RWPE2 (cell line): ENCODE data around the gene SDK2.

Experiments used
- ATAC-seq: fragments of 200-7000 bp; cut with Tn5 transposase; 3 replicates; pipeline ENCODE4 v1.9.1; 2021; ENCODE audit warnings: low read depth
- DNase-seq: peaks from one replicate; pipeline ENCODE4 v3.0.0-alpha.2; 2020; ENCODE audit warnings: low spot score
- H3K27ac ChIP-seq: fragments of 450-650 bp; 2 replicates; pipeline ENCODE4 v1.5.1; 2017; ENCODE audit warnings: mild to moderate bottlenecking; ENCODE audit not compliant: poor library complexity, severe bottlenecking
- H3K27me3 ChIP-seq: fragments of 250-450 bp; sonication (Bioruptor Pico); 2 replicates; pipeline ENCODE4 v1.5.1; 2021; ENCODE audit warnings: mild to moderate bottlenecking, moderate library complexity; ENCODE audit not compliant: insufficient read depth, poor library complexity, severe bottlenecking
- H3K36me3 ChIP-seq: fragments of 250-450 bp; sonication (Bioruptor Pico); 2 replicates; pipeline ENCODE4 v1.5.1; 2020; ENCODE audit warnings: low read depth, mild to moderate bottlenecking, moderate library complexity
- H3K4me1 ChIP-seq: fragments of 250-450 bp; sonication (Bioruptor Pico); 2 replicates; pipeline ENCODE4 v1.5.1; 2021; ENCODE audit warnings: mild to moderate bottlenecking, moderate library complexity; ENCODE audit not compliant: insufficient read depth, poor library complexity, severe bottlenecking
- H3K4me3 ChIP-seq: fragments of 250-450 bp; sonication (Bioruptor Pico); 2 replicates; pipeline ENCODE4 v1.5.1; 2021; ENCODE audit warnings: mild to moderate bottlenecking, moderate library complexity; ENCODE audit not compliant: severe bottlenecking
- H3K9me3 ChIP-seq: fragments of 250-450 bp; sonication (Bioruptor Pico); 2 replicates; pipeline ENCODE4 v1.5.1; 2021; ENCODE audit warnings: mild to moderate bottlenecking, moderate library complexity; ENCODE audit not compliant: severe bottlenecking
- TF ChIP-seq, protein P1 (sequence below): fragments of 450-650 bp; IDR thresholded peaks from one replicate; pipeline ENCODE4 v1.5.1; 2017; ENCODE audit warnings: mild to moderate bottlenecking, moderate library complexity; ENCODE audit not compliant: poor library complexity, severe bottlenecking

SDK2 gene

DNA sequence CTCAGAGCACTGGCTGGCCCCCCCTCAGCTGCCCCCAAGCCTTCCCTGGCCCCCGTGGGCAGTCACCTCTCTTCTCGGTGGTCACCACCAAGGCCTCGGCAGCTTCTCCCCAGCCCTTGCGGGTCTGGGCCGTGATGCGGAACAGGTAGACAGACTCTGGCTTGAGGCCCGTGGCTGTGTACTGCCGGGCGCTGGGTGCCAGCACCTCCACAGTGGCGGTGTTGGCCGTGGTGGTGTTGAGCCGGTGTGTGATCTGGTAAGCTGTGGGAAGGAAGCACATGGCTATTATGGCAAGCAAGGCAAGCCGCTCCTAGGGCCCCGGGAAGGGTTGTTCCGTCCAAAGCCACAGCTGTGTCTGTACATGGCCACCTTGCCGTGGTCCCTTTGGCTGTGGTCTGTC lies 254.0 kb downstream of the SDK2 start:
- no peak overlapping the region for H3K27ac ChIP-seq
- H3K9me3 ChIP-seq = no peaks in the 10 kb centered on the region
- DNase-seq = no peak
- no peak for ATAC-seq
- H3K27me3 ChIP-seq = no peaks in the 10 kb centered on the region
- TF ChIP-seq, protein P1, sequence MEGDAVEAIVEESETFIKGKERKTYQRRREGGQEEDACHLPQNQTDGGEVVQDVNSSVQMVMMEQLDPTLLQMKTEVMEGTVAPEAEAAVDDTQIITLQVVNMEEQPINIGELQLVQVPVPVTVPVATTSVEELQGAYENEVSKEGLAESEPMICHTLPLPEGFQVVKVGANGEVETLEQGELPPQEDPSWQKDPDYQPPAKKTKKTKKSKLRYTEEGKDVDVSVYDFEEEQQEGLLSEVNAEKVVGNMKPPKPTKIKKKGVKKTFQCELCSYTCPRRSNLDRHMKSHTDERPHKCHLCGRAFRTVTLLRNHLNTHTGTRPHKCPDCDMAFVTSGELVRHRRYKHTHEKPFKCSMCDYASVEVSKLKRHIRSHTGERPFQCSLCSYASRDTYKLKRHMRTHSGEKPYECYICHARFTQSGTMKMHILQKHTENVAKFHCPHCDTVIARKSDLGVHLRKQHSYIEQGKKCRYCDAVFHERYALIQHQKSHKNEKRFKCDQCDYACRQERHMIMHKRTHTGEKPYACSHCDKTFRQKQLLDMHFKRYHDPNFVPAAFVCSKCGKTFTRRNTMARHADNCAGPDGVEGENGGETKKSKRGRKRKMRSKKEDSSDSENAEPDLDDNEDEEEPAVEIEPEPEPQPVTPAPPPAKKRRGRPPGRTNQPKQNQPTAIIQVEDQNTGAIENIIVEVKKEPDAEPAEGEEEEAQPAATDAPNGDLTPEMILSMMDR = no peak
- H3K4me1 ChIP-seq = no peaks in the 10 kb centered on the region
- H3K4me3 ChIP-seq = no peak overlapping the region
- no peaks in the 10 kb centered on the region for H3K36me3 ChIP-seq

DNA sequence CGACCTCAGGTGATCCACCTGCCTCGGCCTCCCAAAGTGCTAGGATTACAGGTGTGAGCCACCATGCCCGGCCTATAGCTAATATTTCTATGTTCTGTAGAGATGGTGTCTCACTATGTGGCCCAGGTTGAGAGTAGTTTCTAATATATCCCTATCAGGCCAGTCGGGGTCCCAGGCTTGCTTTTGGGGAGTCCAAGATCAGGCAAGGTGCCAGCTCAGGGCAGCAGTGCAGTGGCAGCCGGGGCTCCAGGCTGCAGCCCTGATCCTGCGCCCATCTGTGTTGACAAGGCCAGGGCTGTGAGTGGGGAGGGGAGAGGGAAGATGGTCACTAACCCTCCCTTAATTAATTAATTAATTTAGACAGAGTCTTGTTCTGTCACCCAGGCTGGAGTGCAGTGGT lies 254.8 kb downstream of the SDK2 start:
- Histone ChIP-seq H3K4me1 (no peaks in the 10 kb centered on the region), H3K4me3 (no peak overlapping the region), H3K36me3 (no peaks in the 10 kb centered on the region), H3K27me3 (no peaks in the 10 kb centered on the region), H3K9me3 (no peaks in the 10 kb centered on the region), H3K27ac (no peak overlapping the region)
- TF ChIP-seq, protein P1 = no peak
- DNase-seq = no peak
- no peak for ATAC-seq

DNA sequence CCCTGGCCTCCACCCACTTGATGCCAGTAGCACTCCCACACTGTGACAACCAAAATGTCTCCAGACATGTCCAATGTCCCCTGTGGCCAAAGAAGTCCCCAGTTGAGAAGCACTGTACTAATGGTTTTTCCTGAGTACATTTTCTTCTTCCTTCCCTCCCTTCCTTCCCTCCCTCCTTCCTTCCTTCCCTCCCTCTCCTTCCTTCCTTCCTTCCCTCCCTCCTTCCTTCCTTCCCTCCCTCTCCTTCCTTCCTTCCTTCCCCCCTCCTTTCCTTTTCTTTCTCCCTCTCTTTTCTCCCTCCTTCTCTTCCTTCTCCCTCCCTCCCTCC lies 255.7 kb downstream of the SDK2 start:
- H3K4me3 ChIP-seq = no peak overlapping the region
- DNase-seq (no peak), ATAC-seq (no peak)
- no peaks in the 10 kb centered on the region for H3K4me1 ChIP-seq
- no peaks in the 10 kb centered on the region for H3K27me3 ChIP-seq
- H3K9me3 ChIP-seq = no peaks in the 10 kb centered on the region
- no peaks in the 10 kb centered on the region for H3K36me3 ChIP-seq
- no peak overlapping the region for H3K27ac ChIP-seq
- TF ChIP-seq, protein P1 = no peak

DNA sequence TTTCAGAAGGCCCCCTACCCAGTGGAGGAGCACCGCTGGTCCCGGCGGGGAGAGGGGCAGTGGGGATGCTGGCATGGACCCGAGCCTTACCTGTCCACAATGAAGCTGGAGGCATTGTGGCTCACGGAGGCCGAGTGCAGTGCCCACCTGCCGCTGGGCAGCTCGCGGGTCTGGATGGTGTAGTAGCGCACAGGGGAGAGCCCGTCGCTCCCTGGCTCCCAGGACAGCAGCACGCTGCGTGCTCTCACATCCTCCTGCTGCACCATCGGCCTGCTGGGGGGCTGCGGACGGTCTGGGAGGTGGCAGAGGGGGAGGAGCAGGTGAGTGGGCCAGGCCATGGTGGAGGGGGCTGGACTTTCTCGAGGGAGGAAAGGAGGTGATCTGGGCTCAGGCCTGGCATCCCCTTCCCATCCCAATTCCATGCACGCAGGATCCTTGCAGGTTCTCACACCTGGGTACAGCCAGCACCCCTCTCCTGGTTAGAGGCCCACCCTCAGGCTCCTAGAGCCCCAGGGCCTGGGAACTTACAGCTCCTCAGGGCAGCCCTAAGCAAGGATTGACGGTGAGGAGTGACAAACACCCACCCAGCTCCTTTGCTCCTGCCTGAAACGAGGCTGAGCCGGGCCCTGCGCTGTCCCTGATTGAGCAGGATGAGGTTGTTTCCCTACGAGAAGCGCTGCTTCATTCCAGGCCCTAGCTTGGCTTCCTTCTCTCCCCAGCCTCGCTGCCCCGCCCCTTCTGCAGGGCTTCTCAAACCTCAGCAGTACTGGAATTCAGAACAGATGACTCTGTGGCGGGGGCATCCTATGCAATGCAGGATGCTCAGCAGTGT lies 256.3 kb downstream of the SDK2 start:
- H3K27me3 ChIP-seq = no peaks in the 10 kb centered on the region
- no peaks in the 10 kb centered on the region for H3K4me1 ChIP-seq
- no peak overlapping the region for H3K27ac ChIP-seq
- H3K9me3 ChIP-seq = no peaks in the 10 kb centered on the region
- H3K4me3 ChIP-seq = no peak overlapping the region
- ATAC-seq = no peak
- no peak for DNase-seq
- H3K36me3 ChIP-seq = no peaks in the 10 kb centered on the region
- TF ChIP-seq, protein P1 = no peak

DNA sequence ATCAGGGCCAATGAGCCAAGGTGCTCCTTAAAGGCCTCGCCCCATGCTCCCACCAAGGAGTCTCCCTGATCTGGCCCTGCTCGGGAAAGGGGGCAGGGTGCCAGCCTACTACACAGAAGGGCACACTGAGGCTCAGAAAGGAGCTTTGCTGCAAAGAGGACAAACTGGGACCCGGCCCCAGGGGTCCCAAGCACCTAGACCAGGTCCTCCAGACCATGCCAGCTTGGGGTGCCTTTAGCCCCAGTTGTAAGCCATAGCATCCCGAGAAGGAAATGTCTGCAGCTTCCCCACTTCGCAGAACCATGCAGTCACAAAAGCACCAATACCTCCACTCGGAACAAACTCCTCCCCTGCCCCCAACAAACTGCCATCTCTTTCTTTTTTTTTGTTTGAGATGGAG lies 257.7 kb downstream of the SDK2 start:
- no peak overlapping the region for H3K4me3 ChIP-seq
- TF ChIP-seq, protein P1 = no peak
- H3K27ac ChIP-seq = no peak overlapping the region
- H3K9me3 ChIP-seq = no peaks in the 10 kb centered on the region
- H3K27me3 ChIP-seq = no peaks in the 10 kb centered on the region
- H3K36me3 ChIP-seq = no peaks in the 10 kb centered on the region
- no peaks in the 10 kb centered on the region for H3K4me1 ChIP-seq
- no peak for ATAC-seq
- no peak for DNase-seq
